Measurements from ENCODE around the gene ST3GAL3.

ST3GAL3 gene

GRCh38 chr1:43921022-43921421 is 213.7 kb downstream of the ST3GAL3 start:
- H3K4me3 ChIP-seq: no peak overlapping the region
- TF ChIP-seq CTCF (IDR thresholded peaks at IDR 0.05): no peak
- H3K36me3 ChIP-seq: peaks cover 0 to 26% (median 5%) of the 10 kb centered on the region in 3 donors
- no peaks in the 10 kb centered on the region for H3K9me3 ChIP-seq
- H3K27ac ChIP-seq: no peak overlapping the region
- H3K27me3 ChIP-seq: no peaks in the 10 kb centered on the region
- intact Hi-C loops (cut with DNase I; ENCODE audit: low total_unique reads): no loop called here
- no peaks in the 10 kb centered on the region for H3K4me1 ChIP-seq
- DNase-seq: no peak

- H3K27ac ChIP-seq: no peak overlapping the region
- no peak for DNase-seq
- H3K9me3 ChIP-seq: no peaks in the 10 kb centered on the region
- no peak for TF ChIP-seq CTCF (IDR thresholded peaks at IDR 0.05)
- no peaks in the 10 kb centered on the region for H3K4me1 ChIP-seq
- H3K4me3 ChIP-seq: no peak overlapping the region
- no peaks in the 10 kb centered on the region for H3K27me3 ChIP-seq
- intact Hi-C loops (cut with DNase I; ENCODE audit: low total_unique reads): no loop called here
- peaks cover 0 to 32% (median 12%) of the 10 kb centered on the region in 3 donors for H3K36me3 ChIP-seq
Measured at GRCh38 chr1:43924516-43924915, 217.2 kb downstream of the ST3GAL3 start.

GRCh38 chr1:43925846-43926245 is 218.5 kb downstream of the ST3GAL3 start:
- no peak overlapping the region for H3K27ac ChIP-seq
- no peaks in the 10 kb centered on the region for H3K27me3 ChIP-seq
- no peak for TF ChIP-seq CTCF (IDR thresholded peaks at IDR 0.05)
- no peaks in the 10 kb centered on the region for H3K9me3 ChIP-seq
- peaks cover 0 to 36% (median 21%) of the 10 kb centered on the region in 3 donors for H3K36me3 ChIP-seq
- H3K4me1 ChIP-seq: no peaks in the 10 kb centered on the region
- no peak overlapping the region for H3K4me3 ChIP-seq
- no peak for DNase-seq
- intact Hi-C loops (cut with DNase I; ENCODE audit: low total_unique reads): no loop called here

- TF ChIP-seq CTCF (IDR thresholded peaks at IDR 0.05): no peak
- Histone ChIP-seq H3K9me3 (no peaks in the 10 kb centered on the region), H3K27ac (no peak overlapping the region), H3K27me3 (peaks cover 0 to 7% of the 10 kb centered on the region in 2 donors), H3K4me1 (peaks cover 0 to 28% (median 18%) of the 10 kb centered on the region in 4 donors), H3K4me3 (no peak overlapping the region), H3K36me3 (peaks cover 0 to 30% (median 21%) of the 10 kb centered on the region in 3 donors)
- intact Hi-C loops (cut with DNase I; ENCODE audit: low total_unique reads): no loop called here
- DNase-seq: no peak
Measured at GRCh38 chr1:43930168-43930948, 223.0 kb downstream of the ST3GAL3 start.

- H3K4me3 ChIP-seq: no peak overlapping the region
- peaks cover 0 to 26% (median 17%) of the 10 kb centered on the region in 3 donors for H3K36me3 ChIP-seq
- no peak for DNase-seq
- intact Hi-C loops (cut with DNase I; ENCODE audit: low total_unique reads): no loop called here
- peaks cover 0 to 11% of the 10 kb centered on the region in 2 donors for H3K27me3 ChIP-seq
- TF ChIP-seq CTCF (IDR thresholded peaks at IDR 0.05): no peak
- H3K27ac ChIP-seq: no peak overlapping the region
- H3K9me3 ChIP-seq: no peaks in the 10 kb centered on the region
- H3K4me1 ChIP-seq: peaks cover 0 to 32% (median 23%) of the 10 kb centered on the region in 4 donors
Measured at GRCh38 chr1:43930949-43931275, 223.6 kb downstream of the ST3GAL3 start.

Data from tibial artery (tissue), 4 donors.